ENCODE measurements around the gene BICDL1. TPM values are rescaled to one million over a fixed set of nuclear protein-coding genes. Genes with fewer than 3 reads are reported as not detected.

Gene BICDL1
- total RNA-seq, 1 donor from 2014 or later, result 2.8 TPM

DNA sequence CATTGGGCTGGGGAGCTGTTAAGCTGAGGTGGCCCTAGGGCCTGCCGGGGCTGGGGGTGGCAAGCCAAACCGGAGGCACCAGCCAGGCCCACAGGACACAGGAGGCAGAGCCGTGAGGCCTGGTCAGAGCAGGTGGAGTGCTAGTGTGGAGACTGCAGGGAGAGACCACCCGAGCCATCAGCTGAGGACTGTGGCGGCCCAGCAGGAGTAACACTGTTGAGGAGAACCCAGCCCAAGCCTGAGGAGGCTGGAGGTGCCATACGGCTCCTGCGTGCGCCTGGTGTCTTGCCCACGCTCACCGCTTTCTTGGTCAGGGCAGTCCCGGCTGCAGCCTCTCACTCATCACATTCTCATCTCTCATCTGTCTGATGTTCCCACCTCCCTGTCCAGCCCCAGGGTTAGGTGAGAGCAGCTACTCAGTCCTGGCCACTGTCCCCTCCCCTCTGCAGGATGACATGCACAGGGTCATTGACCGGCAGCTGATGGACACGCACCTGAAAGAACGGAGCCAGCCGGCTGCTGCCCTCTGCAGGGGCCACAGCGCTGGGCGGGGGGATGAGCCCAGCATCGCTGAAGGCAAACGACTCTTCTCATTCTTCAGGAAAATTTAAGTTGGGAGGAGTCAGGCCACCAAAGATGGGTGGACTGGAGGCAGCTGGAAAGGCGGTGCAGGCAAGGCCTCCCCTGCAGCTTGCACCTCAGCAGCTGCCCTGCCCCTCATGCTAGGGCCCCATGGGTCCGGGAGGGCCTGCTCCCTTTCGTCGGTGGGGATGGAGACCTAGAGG, 103.7 kb downstream of the BICDL1 start:
- Mint-ChIP-seq H3K4me3 (ENCODE audit: unreplicated experiment) (no peak overlapping the region), H3K9me3 (ENCODE audit: unreplicated experiment) (no peaks in the 10 kb centered on the region), H3K27me3 (ENCODE audit: unreplicated experiment) (peaks cover 17% of the 10 kb centered on the region), H3K4me1 (ENCODE audit: unreplicated experiment) (peaks cover 8% of the 10 kb centered on the region), H3K27ac (ENCODE audit: unreplicated experiment) (no peak overlapping the region), H3K36me3 (ENCODE audit: low read depth, unreplicated experiment) (peaks cover 13% of the 10 kb centered on the region)
- DNase-seq (ENCODE audit: low spot score), result no peak
- no peak for TF ChIP-seq CTCF (IDR thresholded peaks at IDR 0.05; ENCODE audit: unreplicated experiment)

DNA sequence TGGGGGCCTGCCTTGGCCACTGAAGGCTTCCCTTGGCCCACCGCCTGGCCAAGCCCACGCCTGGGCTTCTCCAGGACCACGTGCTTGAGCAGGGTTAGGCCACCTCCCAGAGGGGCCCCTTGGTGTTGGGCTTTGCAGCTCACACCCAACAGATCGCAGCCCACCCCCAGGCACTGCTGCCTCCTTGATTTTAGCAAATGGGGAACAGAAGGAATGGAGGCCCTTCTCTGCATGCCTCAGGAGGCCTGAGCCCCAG, 104.2 kb downstream of the BICDL1 start:
- H3K27ac Mint-ChIP-seq (ENCODE audit: unreplicated experiment), result no peak overlapping the region
- peaks cover 13% of the 10 kb centered on the region for H3K36me3 Mint-ChIP-seq (ENCODE audit: low read depth, unreplicated experiment)
- no peak for TF ChIP-seq CTCF (IDR thresholded peaks at IDR 0.05; ENCODE audit: unreplicated experiment)
- H3K27me3 Mint-ChIP-seq (ENCODE audit: unreplicated experiment), result peaks cover 17% of the 10 kb centered on the region
- no peak overlapping the region for H3K4me3 Mint-ChIP-seq (ENCODE audit: unreplicated experiment)
- H3K9me3 Mint-ChIP-seq (ENCODE audit: unreplicated experiment), result no peaks in the 10 kb centered on the region
- no peak for DNase-seq (ENCODE audit: low spot score)
- peaks cover 8% of the 10 kb centered on the region for H3K4me1 Mint-ChIP-seq (ENCODE audit: unreplicated experiment)

DNA sequence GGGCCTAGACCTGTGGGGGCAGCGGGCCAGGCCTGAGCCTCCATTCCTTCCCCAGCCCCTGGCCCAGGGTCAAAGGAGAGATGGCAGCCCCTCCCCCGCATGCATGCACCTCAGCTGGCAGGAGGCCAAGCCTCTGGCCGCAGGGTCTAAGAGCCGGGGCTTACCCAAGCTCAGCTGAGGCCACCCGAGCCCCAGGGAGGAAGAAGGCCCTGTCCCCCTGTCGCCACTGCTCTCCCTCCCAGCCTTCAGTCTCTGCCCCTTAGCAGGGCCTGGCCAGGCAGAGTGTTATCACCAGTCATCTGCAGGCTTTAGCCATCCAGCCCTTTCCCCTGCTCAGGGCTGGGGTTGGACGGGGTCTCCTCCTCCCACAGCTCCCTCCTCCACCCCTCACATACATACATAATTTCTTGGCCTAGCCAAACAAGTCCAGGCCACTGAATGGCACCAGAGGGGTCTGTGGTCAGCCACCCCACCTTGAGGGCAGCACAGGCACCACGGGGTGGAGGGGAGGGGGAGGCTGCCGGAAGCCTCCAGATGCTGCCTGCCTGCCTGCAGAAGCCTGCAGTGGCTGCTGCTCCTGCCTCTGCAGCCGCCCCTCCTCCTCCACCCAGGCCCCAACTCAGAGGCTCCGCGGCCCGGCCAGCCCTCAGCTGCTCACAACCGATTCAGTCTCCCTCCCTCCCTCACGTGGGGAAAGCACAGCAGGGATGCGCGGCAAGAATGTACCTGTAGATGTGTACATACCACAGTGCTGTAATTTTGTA, 104.7 kb downstream of the BICDL1 start:
- no peak for TF ChIP-seq CTCF (IDR thresholded peaks at IDR 0.05; ENCODE audit: unreplicated experiment)
- DNase-seq (ENCODE audit: low spot score), result no peak
- Mint-ChIP-seq H3K27ac (ENCODE audit: unreplicated experiment) (no peak overlapping the region), H3K36me3 (ENCODE audit: low read depth, unreplicated experiment) (peaks cover 13% of the 10 kb centered on the region), H3K27me3 (ENCODE audit: unreplicated experiment) (peaks cover 17% of the 10 kb centered on the region), H3K9me3 (ENCODE audit: unreplicated experiment) (no peaks in the 10 kb centered on the region), H3K4me3 (ENCODE audit: unreplicated experiment) (no peak overlapping the region), H3K4me1 (ENCODE audit: unreplicated experiment) (peaks cover 8% of the 10 kb centered on the region)

DNA sequence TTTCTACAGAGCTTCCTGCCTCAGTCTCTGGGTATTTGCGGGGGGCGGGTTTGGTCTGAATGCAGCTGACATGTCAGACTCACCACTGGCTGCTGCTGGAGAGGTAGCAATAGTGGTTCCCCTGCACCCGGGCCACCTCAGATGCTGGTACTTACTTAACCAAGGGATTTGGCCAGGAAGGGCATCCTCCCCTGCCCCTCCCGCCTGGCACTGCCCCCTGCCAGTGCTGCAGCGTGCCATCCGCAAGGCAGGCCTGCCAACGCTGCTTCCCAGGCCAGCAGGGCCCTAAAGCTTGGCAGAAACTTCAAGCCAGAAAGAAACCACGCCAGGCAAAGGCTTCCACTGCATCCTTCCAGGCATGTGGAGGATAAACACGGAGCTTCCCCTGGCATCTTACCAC, 105.4 kb downstream of the BICDL1 start:
- Mint-ChIP-seq H3K27ac (ENCODE audit: unreplicated experiment) (no peak overlapping the region), H3K36me3 (ENCODE audit: low read depth, unreplicated experiment) (peaks cover 9% of the 10 kb centered on the region), H3K4me3 (ENCODE audit: unreplicated experiment) (no peak overlapping the region), H3K27me3 (ENCODE audit: unreplicated experiment) (peaks cover 16% of the 10 kb centered on the region), H3K9me3 (ENCODE audit: unreplicated experiment) (no peaks in the 10 kb centered on the region), H3K4me1 (ENCODE audit: unreplicated experiment) (peaks cover 6% of the 10 kb centered on the region)
- no peak for DNase-seq (ENCODE audit: low spot score)
- no peak for TF ChIP-seq CTCF (IDR thresholded peaks at IDR 0.05; ENCODE audit: unreplicated experiment)

- DNase-seq (ENCODE audit: low spot score), result no peak
- Mint-ChIP-seq H3K36me3 (ENCODE audit: low read depth, unreplicated experiment) (peaks cover 9% of the 10 kb centered on the region), H3K4me1 (ENCODE audit: unreplicated experiment) (peaks cover 6% of the 10 kb centered on the region), H3K27me3 (ENCODE audit: unreplicated experiment) (peaks cover 13% of the 10 kb centered on the region), H3K4me3 (ENCODE audit: unreplicated experiment) (no peak overlapping the region), H3K9me3 (ENCODE audit: unreplicated experiment) (no peaks in the 10 kb centered on the region), H3K27ac (ENCODE audit: unreplicated experiment) (no peak overlapping the region)
- TF ChIP-seq CTCF (IDR thresholded peaks at IDR 0.05; ENCODE audit: unreplicated experiment), result no peak
Observed at GRCh38 chr12:120095331-120095730, 106.3 kb downstream of the BICDL1 start.

All from endothelial cell (in vitro differentiated cells).